Osteoblast (primary cell): ENCODE results near the gene NOC4L. TPM values are rescaled to one million over a fixed set of nuclear protein-coding genes. Genes with fewer than 3 reads are reported as not detected.

Experiments used
- DNase-seq: peaks from one replicate; pipeline ENCODE4 v3.0.0; 2011; ENCODE audit warnings: low spot score, mixed read lengths; ENCODE audit not compliant: insufficient read length; ENCODE audit errors: missing footprints
- H2AFZ ChIP-seq: 2 replicates; pipeline ENCODE4 v1.6.0; 2011; ENCODE audit warnings: mild to moderate bottlenecking, low read length
- H3K27ac ChIP-seq: 2 replicates; pipeline ENCODE4 v1.5.1; 2011; ENCODE audit warnings: mild to moderate bottlenecking, low read depth, low read length, moderate library complexity
- H3K27me3 ChIP-seq: 2 replicates; pipeline ENCODE4 v1.6.0; 2012; ENCODE audit warnings: mild to moderate bottlenecking, control low read depth, inconsistent platforms, low read length, moderate library complexity; ENCODE audit not compliant: insufficient read depth
- H3K36me3 ChIP-seq: 2 replicates; pipeline ENCODE4 v1.5.1; 2011; ENCODE audit warnings: mild to moderate bottlenecking, low read length, control low read depth, moderate library complexity; ENCODE audit not compliant: insufficient read depth
- H3K4me1 ChIP-seq: 2 replicates; pipeline ENCODE4 v1.5.1; 2011; ENCODE audit warnings: mild to moderate bottlenecking, low read length, control low read depth, moderate library complexity; ENCODE audit not compliant: insufficient read depth
- H3K4me2 ChIP-seq: 2 replicates; pipeline ENCODE4 v1.6.0; 2011; ENCODE audit warnings: mild to moderate bottlenecking, low read length; ENCODE audit not compliant: insufficient read depth
- H3K4me3 ChIP-seq: fragments of 200-600 bp; sonication (generic); 3 replicates; pipeline ENCODE4 v1.5.1; 2012; ENCODE audit warnings: mild to moderate bottlenecking, low read length, inconsistent platforms; ENCODE audit not compliant: insufficient read depth
- H3K79me2 ChIP-seq: 2 replicates; pipeline ENCODE4 v1.6.0; 2012; ENCODE audit warnings: mild to moderate bottlenecking, low read length, control low read depth, inconsistent platforms; ENCODE audit not compliant: insufficient read depth
- H3K9me3 ChIP-seq: 2 replicates; pipeline ENCODE4 v1.5.1; 2011; ENCODE audit warnings: low read depth, low read length, control low read depth
- H4K20me1 ChIP-seq: 2 replicates; pipeline ENCODE4 v1.6.0; 2012; ENCODE audit warnings: mild to moderate bottlenecking, low read length, control low read depth; ENCODE audit not compliant: insufficient read depth
- total RNA-seq: library from RNA; depleted of rRNA; stranded (reverse); fragments of >200 nt; gene quantifications from 2 replicates; pipeline ENCODE4 v1.2.3, GENCODE V29; 2012
- TF ChIP-seq, protein P1 (sequence below): IDR thresholded peaks from 2 replicates; pipeline ENCODE4 v1.5.1; 2011; ENCODE audit warnings: mild to moderate bottlenecking, low read depth, low read length, moderate library complexity; ENCODE audit errors: extremely low read depth

Gene NOC4L
- total RNA-seq, 1 donor = 11.2 TPM

DNA sequence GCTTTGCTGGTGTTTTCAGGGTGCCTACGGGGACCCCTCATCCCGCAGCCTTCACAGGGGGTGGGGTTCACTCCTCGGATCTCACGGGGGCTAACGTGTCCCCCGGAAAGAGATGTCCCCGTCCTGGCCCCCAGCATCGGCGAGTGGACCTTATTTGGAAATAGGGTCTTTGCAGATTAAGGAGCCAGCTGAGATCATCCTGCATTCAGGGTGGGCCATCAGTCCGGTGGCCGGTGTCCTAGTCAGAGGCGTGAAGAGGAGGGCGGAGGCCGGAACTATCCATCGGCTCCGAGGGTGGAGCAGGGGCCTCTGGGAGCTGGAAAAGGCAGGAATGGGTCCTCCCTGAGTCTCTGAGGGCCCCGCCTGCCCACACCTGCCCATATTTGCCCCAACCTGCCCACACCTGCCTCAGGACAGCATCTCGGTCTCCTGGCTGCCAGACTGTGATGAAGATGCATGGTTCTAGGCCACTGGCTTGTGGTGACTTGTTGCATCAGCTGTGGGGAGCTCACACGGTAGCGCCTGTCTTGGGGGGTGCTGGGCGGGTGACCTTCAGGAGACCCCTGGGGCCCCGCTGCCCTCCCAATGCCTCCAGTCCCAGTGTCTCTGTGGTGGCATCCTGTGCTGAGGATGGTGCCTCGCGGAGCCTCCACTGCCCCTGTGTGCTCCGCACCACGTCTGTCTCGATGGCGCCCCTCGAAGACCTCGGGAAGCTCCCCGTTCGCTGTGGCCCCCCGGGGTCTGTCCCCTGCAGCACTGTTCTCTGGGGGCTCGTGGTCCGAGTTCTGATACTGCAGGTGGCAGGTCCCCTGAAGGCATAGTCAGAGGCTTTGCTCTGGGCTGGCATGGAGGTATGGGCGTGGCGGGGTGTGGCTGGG is 14.7 kb downstream of the NOC4L start:
- H3K27me3 ChIP-seq = no peaks in the 10 kb centered on the region
- peaks cover 15% of the 10 kb centered on the region for H3K36me3 ChIP-seq
- H2AFZ ChIP-seq = no peak overlapping the region
- TF ChIP-seq, protein P1, sequence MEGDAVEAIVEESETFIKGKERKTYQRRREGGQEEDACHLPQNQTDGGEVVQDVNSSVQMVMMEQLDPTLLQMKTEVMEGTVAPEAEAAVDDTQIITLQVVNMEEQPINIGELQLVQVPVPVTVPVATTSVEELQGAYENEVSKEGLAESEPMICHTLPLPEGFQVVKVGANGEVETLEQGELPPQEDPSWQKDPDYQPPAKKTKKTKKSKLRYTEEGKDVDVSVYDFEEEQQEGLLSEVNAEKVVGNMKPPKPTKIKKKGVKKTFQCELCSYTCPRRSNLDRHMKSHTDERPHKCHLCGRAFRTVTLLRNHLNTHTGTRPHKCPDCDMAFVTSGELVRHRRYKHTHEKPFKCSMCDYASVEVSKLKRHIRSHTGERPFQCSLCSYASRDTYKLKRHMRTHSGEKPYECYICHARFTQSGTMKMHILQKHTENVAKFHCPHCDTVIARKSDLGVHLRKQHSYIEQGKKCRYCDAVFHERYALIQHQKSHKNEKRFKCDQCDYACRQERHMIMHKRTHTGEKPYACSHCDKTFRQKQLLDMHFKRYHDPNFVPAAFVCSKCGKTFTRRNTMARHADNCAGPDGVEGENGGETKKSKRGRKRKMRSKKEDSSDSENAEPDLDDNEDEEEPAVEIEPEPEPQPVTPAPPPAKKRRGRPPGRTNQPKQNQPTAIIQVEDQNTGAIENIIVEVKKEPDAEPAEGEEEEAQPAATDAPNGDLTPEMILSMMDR = no peak
- no peak overlapping the region for H3K4me3 ChIP-seq
- no peak for DNase-seq
- peaks cover 4% of the 10 kb centered on the region for H4K20me1 ChIP-seq
- no peak overlapping the region for H3K4me2 ChIP-seq
- H3K79me2 ChIP-seq = no peaks in the 10 kb centered on the region
- H3K9me3 ChIP-seq = no peaks in the 10 kb centered on the region
- H3K4me1 ChIP-seq = peaks cover 14% of the 10 kb centered on the region
- H3K27ac ChIP-seq = no peak overlapping the region

DNA sequence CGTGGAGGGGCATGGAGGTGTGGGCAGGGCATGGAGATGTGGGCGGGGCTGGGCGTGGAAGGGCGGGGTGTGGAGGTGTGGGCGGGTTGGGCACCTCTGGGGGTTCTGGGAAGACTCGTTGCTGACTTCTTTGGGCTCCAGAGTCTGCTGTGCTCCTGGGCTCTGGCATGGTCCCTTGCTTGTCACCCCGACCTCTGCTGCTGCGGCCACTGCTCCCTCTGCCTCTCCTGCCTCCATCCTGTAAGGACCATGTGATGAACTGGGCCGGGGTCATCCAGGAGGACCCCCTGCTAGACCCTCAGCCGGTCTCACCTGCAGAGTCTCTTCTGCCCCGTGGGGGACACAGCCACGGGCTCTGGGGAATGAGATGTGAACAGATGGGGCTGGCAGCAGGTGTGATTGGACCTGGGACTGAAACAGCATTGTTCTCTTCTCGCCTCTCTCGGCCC is 15.3 kb downstream of the NOC4L start:
- no peak for DNase-seq
- no peaks in the 10 kb centered on the region for H4K20me1 ChIP-seq

DNA sequence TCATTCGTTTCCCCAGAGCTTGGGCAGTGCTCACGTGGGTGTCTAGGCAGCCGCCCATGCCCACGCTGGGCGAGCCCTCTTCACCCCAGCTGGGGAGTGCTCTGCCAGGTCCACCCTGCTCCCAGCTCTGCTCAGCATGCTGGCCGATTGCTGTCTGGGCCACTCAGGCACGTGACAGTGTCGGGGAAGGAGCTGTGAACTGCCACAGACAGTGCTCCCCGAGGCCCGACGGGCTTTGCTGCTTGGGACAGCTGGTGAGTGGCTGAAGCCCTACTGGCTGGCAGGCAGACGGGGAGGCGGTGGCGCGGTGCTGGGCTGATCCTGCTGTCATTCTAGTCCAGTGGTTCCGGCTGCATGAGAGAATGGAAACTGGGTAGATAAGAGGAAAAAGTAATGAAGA is 15.8 kb downstream of the NOC4L start:
- Histone ChIP-seq H2AFZ (no peak overlapping the region), H3K27ac (no peak overlapping the region), H3K79me2 (no peaks in the 10 kb centered on the region), H4K20me1 (no peaks in the 10 kb centered on the region), H3K9me3 (no peaks in the 10 kb centered on the region), H3K4me1 (peaks cover 14% of the 10 kb centered on the region), H3K4me3 (no peak overlapping the region), H3K36me3 (peaks cover 15% of the 10 kb centered on the region), H3K27me3 (no peaks in the 10 kb centered on the region), H3K4me2 (no peak overlapping the region)
- DNase-seq = no peak
- TF ChIP-seq, protein P1 = no peak

More for the DNA sequence above, 15.3 kb downstream of the NOC4L start:
- Histone ChIP-seq H3K79me2 (no peaks in the 10 kb centered on the region), H3K27me3 (no peaks in the 10 kb centered on the region), H3K27ac (no peak overlapping the region), H3K4me3 (no peak overlapping the region), H3K36me3 (peaks cover 15% of the 10 kb centered on the region), H3K9me3 (no peaks in the 10 kb centered on the region), H3K4me2 (no peak overlapping the region), H2AFZ (no peak overlapping the region), H3K4me1 (peaks cover 14% of the 10 kb centered on the region)
- TF ChIP-seq, protein P1 = no peak

DNA sequence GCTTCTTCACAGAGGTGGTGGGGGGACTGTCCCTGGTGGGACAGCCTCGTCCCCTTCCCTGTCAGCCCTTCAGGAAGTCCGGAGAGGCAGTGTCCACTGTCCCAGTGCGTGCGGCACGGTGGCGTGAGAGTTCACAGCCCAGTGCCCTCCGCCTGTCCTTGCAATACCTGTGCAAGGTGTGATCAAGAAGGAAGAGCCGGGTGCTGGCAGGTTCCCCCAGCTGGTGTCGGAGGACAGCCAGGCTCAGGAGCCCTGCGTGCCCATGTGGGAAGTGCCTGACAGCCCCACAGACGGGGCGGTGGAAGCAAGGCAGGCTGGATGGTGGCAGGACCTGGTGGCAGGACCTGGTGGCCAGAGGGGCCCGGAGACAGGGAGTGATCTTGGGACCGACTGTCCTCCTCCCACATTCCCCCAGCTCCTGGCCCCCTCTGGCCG is 16.4 kb downstream of the NOC4L start:
- no peaks in the 10 kb centered on the region for H3K79me2 ChIP-seq
- H3K27ac ChIP-seq = no peak overlapping the region
- TF ChIP-seq, protein P1 = no peak
- no peaks in the 10 kb centered on the region for H4K20me1 ChIP-seq
- no peak overlapping the region for H3K4me2 ChIP-seq
- H3K27me3 ChIP-seq = no peaks in the 10 kb centered on the region
- no peak for DNase-seq
- H2AFZ ChIP-seq = no peak overlapping the region
- H3K9me3 ChIP-seq = no peaks in the 10 kb centered on the region
- peaks cover 14% of the 10 kb centered on the region for H3K4me1 ChIP-seq
- H3K4me3 ChIP-seq = no peak overlapping the region
- peaks cover 15% of the 10 kb centered on the region for H3K36me3 ChIP-seq
